ENCODE data around the gene RAD9A.

Gene RAD9A

GRCh38 chr11:67378544-67378943, 13.2 kb upstream of the RAD9A start:
- peaks cover 0 to 10% of the 10 kb centered on the region in 2 donors for H3K27me3 ChIP-seq
- intact Hi-C loops (cut with DNase I; ENCODE audit: low total_unique reads): loop anchor here (10.0 kb wide), 1 partner anchor 114 kb away; the partner anchor contains the start of gene GRK2
- no peaks in the 10 kb centered on the region for H3K9me3 ChIP-seq
- H3K4me1 ChIP-seq: peaks cover 6 to 22% (median 18%) of the 10 kb centered on the region in 4 donors
- no peak overlapping the region for H3K27ac ChIP-seq
- DNase-seq: no peak
- no peak for TF ChIP-seq CTCF (IDR thresholded peaks at IDR 0.05)
- no peak overlapping the region for H3K4me3 ChIP-seq
- H3K36me3 ChIP-seq: no peaks in the 10 kb centered on the region

- intact Hi-C loops (cut with DNase I; ENCODE audit: low total_unique reads): loop anchor here (10.0 kb wide), 1 partner anchor 115 kb away; the partner anchor contains the start of gene GRK2
- no peak overlapping the region for H3K4me3 ChIP-seq
- H3K27me3 ChIP-seq: peaks cover 0 to 10% of the 10 kb centered on the region in 2 donors
- TF ChIP-seq CTCF (IDR thresholded peaks at IDR 0.05): no peak
- H3K9me3 ChIP-seq: no peaks in the 10 kb centered on the region
- H3K36me3 ChIP-seq: no peaks in the 10 kb centered on the region
- peak overlapping the region in 1 of 2 donors; percentile 22 for H3K27ac ChIP-seq
- H3K4me1 ChIP-seq: peaks cover 4 to 14% (median 10%) of the 10 kb centered on the region in 4 donors
- no peak for DNase-seq
These were observed 12.4 kb upstream of the RAD9A start for GRCh38 chr11:67379061-67380058.

GRCh38 chr11:67381244-67381972, 10.4 kb upstream of the RAD9A start:
- no peaks in the 10 kb centered on the region for H3K9me3 ChIP-seq
- no peak overlapping the region for H3K4me3 ChIP-seq
- H3K36me3 ChIP-seq: no peaks in the 10 kb centered on the region
- H3K4me1 ChIP-seq: peaks cover 0 to 10% (median 8%) of the 10 kb centered on the region in 4 donors
- no peak for TF ChIP-seq CTCF (IDR thresholded peaks at IDR 0.05)
- DNase-seq: peak in 1 of 2 donors; percentile 63
- intact Hi-C loops (cut with DNase I; ENCODE audit: low total_unique reads): no loop called here
- H3K27ac ChIP-seq: no peak overlapping the region
- peaks cover 0 to 10% of the 10 kb centered on the region in 2 donors for H3K27me3 ChIP-seq

GRCh38 chr11:67382276-67383136, 9.3 kb upstream of the RAD9A start:
- H3K9me3 ChIP-seq: no peaks in the 10 kb centered on the region
- peaks cover 0 to 7% of the 10 kb centered on the region in 2 donors for H3K27me3 ChIP-seq
- no peak overlapping the region for H3K27ac ChIP-seq
- DNase-seq: peak; percentile 78 to 88
- H3K36me3 ChIP-seq: no peaks in the 10 kb centered on the region
- TF ChIP-seq CTCF (IDR thresholded peaks at IDR 0.05): peak; percentile 98 to 99
- peaks cover 0 to 10% (median 8%) of the 10 kb centered on the region in 4 donors for H3K4me1 ChIP-seq
- intact Hi-C loops (cut with DNase I; ENCODE audit: low total_unique reads): loop anchor here (2.0 kb wide), 1 partner anchor 34 kb away; no protein-coding TSS in a partner anchor
- H3K4me3 ChIP-seq: no peak overlapping the region

Measured in tibial artery (tissue), 4 donors.